ENCODE data around the gene NRDC.

DNA sequence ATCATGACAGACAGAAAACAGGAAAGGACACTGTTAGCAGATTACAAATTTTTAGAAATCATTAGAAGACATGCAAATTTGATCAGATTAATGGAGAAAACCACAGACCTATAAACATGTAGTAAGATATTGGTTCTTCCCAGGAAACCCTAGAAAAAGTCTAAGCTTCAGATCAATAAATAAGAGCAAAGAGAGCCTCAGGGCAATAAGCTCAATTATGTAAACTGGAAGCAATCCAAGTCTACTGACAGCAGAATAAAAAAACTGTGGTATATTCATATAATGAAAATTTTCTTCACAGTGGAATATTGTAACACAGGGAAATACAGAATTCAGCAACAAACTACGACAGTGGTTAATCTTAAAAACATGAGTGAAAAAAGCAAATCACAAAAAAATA, 36.3 kb downstream of the NRDC start:
- TF ChIP-seq EP300 (IDR thresholded peaks at IDR 0.05) (no peak), POLR2A (IDR thresholded peaks at IDR 0.05) (no peak)
- TF ChIP-seq, protein P1, sequence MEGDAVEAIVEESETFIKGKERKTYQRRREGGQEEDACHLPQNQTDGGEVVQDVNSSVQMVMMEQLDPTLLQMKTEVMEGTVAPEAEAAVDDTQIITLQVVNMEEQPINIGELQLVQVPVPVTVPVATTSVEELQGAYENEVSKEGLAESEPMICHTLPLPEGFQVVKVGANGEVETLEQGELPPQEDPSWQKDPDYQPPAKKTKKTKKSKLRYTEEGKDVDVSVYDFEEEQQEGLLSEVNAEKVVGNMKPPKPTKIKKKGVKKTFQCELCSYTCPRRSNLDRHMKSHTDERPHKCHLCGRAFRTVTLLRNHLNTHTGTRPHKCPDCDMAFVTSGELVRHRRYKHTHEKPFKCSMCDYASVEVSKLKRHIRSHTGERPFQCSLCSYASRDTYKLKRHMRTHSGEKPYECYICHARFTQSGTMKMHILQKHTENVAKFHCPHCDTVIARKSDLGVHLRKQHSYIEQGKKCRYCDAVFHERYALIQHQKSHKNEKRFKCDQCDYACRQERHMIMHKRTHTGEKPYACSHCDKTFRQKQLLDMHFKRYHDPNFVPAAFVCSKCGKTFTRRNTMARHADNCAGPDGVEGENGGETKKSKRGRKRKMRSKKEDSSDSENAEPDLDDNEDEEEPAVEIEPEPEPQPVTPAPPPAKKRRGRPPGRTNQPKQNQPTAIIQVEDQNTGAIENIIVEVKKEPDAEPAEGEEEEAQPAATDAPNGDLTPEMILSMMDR (IDR thresholded peaks at IDR 0.05) = no peak
